ENCODE results near the gene CDIPT. TPM values are rescaled to one million over a fixed set of nuclear protein-coding genes. Genes with fewer than 3 reads are reported as not detected.
"Not testable (repeated sequence)": the region's sequence is repeated elsewhere in the genome, so short reads cannot be mapped to it uniquely, and the experiment has no call there.

CDIPT gene
- total and polyA plus RNA-seq, 2 of the 4 experiments (the other 2 are of a cell fraction) = 47.1 to 100 TPM

- H3K18ac ChIP-seq (ENCODE audit: low read depth, low read length); H3K27ac ChIP-seq (ENCODE audit: insufficient read depth, low read length); H3K4me3 ChIP-seq (ENCODE audit: insufficient read depth, low read depth, low read length); in situ Hi-C loops (cut with MboI; ENCODE audit: low sequenced_read_pairs); H2AK5ac ChIP-seq (ENCODE audit: low read depth, low read length); H3K36me3 ChIP-seq (ENCODE audit: control insufficient read depth, insufficient read depth, low read length); H3K4me1 ChIP-seq (ENCODE audit: control insufficient read depth, insufficient read depth, low read length); intact Hi-C loops (cut with micrococcal nuclease); H3K56ac ChIP-seq (ENCODE audit: extremely low read depth, insufficient read depth, low read length); CTCF ChIA-PET; H3K4ac ChIP-seq (ENCODE audit: low read depth, low read length); H2BK20ac ChIP-seq (ENCODE audit: low read depth, low read length); dilution Hi-C loops (cut with HindIII; ENCODE audit: low sequenced_read_pairs, unreplicated experiment); H2BK15ac ChIP-seq (ENCODE audit: low read depth, low read length); H3K14ac ChIP-seq (replicated peaks; ENCODE audit: low read depth, low read length); H3K4me2 ChIP-seq (ENCODE audit: low read depth, low read length); H3K9me3 ChIP-seq (ENCODE audit: control insufficient read depth, insufficient read depth, low read length); POLR2A ChIA-PET (ENCODE audit: unreplicated experiment); H3K9me1 ChIP-seq (ENCODE audit: insufficient read depth, low read length); H3K79me1 ChIP-seq (ENCODE audit: low read depth in 1 of 2, low read length in 2 of 2); H4K20me1 ChIP-seq (ENCODE audit: insufficient read depth, low read length); H4K5ac ChIP-seq (ENCODE audit: low read depth, low read length); H3K23ac ChIP-seq (ENCODE audit: low read depth, low read length); H2AK9ac ChIP-seq (replicated peaks; ENCODE audit: low read depth, low read length, poor library complexity); H3K27me3 ChIP-seq (ENCODE audit: control insufficient read depth, insufficient read depth, low read length); H2BK5ac ChIP-seq (ENCODE audit: low read depth, low read length, poor library complexity, severe bottlenecking); BruUV-seq (replicated peaks); H3K9ac ChIP-seq (ENCODE audit: low read depth, low read length); H4K91ac ChIP-seq (ENCODE audit: insufficient read depth, low read depth, low read length); ATAC-seq (ENCODE audit: low read depth); H2AFZ ChIP-seq (replicated peaks; ENCODE audit: low read length, poor library complexity); H2BK120ac ChIP-seq (ENCODE audit: low read depth, low read length); DNase-seq; H4K8ac ChIP-seq (ENCODE audit: low read depth in 2 of 2, low read length in 2 of 2): not testable (repeated sequence)
- no CpG with 5 or more reads among the region's 3 CpGs for WGBS, 2 experiments (ENCODE audit: extremely low coverage in 2 of 2, insufficient read length in 1 of 2)
Measured at GRCh38 chr16:29889372-29889771, 26.3 kb upstream of the CDIPT start.

All from IMR-90 (cell line).